Tibial nerve (tissue), 3 donors: Measurements from ENCODE around the gene ARHGAP15.

ENCODE experiments used
- POLR2A ChIP-seq, 2 donors: fragments of 450-650 bp; IDR thresholded peaks; one replicate each; pipeline ENCODE4 v1.6.1; 2017; ENCODE audit warnings: antibody characterized with exemption in 2 of 2, mild to moderate bottlenecking in 2 of 2, moderate library complexity in 2 of 2
- TF ChIP-seq, protein P1 (sequence below), 5 experiments: fragments of 200-600 bp in 3 of 5; fragments of 450-650 bp in 2 of 5; sonication (generic) in 3 of 5; IDR thresholded peaks; one replicate each; pipeline ENCODE4 v1.5.1; 2016 to 2019; ENCODE audit warnings: antibody characterized with exemption in 5 of 5, mild to moderate bottlenecking in 3 of 5, moderate library complexity in 2 of 5

DNA sequence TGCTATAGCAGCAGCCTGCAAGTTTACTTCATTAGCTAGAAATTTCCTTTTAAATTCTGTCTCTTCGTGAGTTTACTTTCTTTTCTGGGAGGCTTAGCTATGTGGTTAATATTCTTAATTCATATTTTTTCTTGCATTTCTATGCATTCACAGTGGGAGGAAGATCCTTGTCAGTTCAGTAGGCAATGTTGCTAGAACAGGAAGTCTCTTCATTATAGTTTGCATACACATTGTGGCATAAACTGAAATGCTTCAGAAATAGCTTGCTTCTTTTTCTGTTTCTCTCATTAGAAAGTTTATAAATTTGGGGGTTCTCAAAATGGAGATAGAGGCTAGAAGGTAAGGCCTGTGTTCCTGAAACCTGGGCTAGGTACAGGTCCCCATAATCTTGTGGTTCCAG lies 8.1 kb upstream of the ARHGAP15 start:
- TF ChIP-seq, protein P1, sequence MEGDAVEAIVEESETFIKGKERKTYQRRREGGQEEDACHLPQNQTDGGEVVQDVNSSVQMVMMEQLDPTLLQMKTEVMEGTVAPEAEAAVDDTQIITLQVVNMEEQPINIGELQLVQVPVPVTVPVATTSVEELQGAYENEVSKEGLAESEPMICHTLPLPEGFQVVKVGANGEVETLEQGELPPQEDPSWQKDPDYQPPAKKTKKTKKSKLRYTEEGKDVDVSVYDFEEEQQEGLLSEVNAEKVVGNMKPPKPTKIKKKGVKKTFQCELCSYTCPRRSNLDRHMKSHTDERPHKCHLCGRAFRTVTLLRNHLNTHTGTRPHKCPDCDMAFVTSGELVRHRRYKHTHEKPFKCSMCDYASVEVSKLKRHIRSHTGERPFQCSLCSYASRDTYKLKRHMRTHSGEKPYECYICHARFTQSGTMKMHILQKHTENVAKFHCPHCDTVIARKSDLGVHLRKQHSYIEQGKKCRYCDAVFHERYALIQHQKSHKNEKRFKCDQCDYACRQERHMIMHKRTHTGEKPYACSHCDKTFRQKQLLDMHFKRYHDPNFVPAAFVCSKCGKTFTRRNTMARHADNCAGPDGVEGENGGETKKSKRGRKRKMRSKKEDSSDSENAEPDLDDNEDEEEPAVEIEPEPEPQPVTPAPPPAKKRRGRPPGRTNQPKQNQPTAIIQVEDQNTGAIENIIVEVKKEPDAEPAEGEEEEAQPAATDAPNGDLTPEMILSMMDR (IDR thresholded peaks at IDR 0.05): no peak
- TF ChIP-seq POLR2A (IDR thresholded peaks at IDR 0.05): no peak
